Measurements from ENCODE around the gene TCERG1L.

DNA sequence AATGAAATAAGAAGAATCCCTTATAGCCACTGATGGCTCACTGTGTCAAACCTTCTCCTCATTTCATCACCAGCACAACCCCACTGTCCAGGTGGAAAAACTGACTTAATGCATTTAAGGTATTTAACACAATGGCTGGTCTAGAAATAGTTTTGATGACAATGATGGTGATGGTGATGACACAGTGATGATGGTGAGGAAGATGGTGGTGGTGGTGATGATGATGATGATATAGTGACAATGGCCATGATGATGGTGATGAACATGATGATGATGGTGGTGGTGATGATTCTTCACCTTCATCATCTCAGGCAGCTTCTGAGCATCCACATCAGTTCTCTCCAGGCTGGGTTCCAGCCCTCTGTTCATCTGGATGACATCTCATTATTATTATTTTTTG is 186.6 kb downstream of the TCERG1L start:
- TF ChIP-seq, protein P1, sequence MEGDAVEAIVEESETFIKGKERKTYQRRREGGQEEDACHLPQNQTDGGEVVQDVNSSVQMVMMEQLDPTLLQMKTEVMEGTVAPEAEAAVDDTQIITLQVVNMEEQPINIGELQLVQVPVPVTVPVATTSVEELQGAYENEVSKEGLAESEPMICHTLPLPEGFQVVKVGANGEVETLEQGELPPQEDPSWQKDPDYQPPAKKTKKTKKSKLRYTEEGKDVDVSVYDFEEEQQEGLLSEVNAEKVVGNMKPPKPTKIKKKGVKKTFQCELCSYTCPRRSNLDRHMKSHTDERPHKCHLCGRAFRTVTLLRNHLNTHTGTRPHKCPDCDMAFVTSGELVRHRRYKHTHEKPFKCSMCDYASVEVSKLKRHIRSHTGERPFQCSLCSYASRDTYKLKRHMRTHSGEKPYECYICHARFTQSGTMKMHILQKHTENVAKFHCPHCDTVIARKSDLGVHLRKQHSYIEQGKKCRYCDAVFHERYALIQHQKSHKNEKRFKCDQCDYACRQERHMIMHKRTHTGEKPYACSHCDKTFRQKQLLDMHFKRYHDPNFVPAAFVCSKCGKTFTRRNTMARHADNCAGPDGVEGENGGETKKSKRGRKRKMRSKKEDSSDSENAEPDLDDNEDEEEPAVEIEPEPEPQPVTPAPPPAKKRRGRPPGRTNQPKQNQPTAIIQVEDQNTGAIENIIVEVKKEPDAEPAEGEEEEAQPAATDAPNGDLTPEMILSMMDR (IDR thresholded peaks at IDR 0.05) = no peak
- no peak for TF ChIP-seq POLR2A (IDR thresholded peaks at IDR 0.05)

Measured in body of pancreas (tissue), 4 donors.